ENCODE measurements around the gene BRWD1. TPM values are rescaled to one million over a fixed set of nuclear protein-coding genes. Genes with fewer than 3 reads are reported as not detected.

The BRWD1 gene
- total RNA-seq, 1 experiment from 2014 or later, result 53.3 TPM

GRCh38 chr21:39221997-39222486, 91.4 kb downstream of the BRWD1 start:
- Mint-ChIP-seq H3K4me3 (no peak overlapping the region), H3K36me3 (peaks cover 44% of the 10 kb centered on the region), H3K27me3 (ENCODE audit: low read depth) (no peaks in the 10 kb centered on the region), H3K4me1 (no peaks in the 10 kb centered on the region), H3K27ac (no peak overlapping the region), H3K9me3 (no peaks in the 10 kb centered on the region)
- DNase-seq (ENCODE audit: low spot score) (no peak), ATAC-seq (no peak)
- ChIA-PET CTCF (no interaction called here), POLR2A (no interaction called here)
- TF ChIP-seq JUN (CRISPR knock-in tag; IDR thresholded peaks at IDR 0.05) (no peak), RORB (CRISPR knock-in tag; IDR thresholded peaks at IDR 0.05) (no peak), JAZF1 (CRISPR knock-in tag; IDR thresholded peaks at IDR 0.05) (no peak), PREB (CRISPR knock-in tag; IDR thresholded peaks at IDR 0.05; ENCODE audit: borderline replicate concordance) (no peak), IRF1 (CRISPR knock-in tag; IDR thresholded peaks at IDR 0.05) (no peak), E2F4 (CRISPR knock-in tag; IDR thresholded peaks at IDR 0.05; ENCODE audit: borderline replicate concordance, low read depth) (no peak), IRF2 (CRISPR knock-in tag; IDR thresholded peaks at IDR 0.05; ENCODE audit: borderline replicate concordance, low read depth) (no peak), HMGXB4 (CRISPR knock-in tag; IDR thresholded peaks at IDR 0.05) (no peak), NR3C1 (CRISPR knock-in tag; conservative IDR thresholded peaks at IDR 0.05; ENCODE audit: low read depth) (no peak), SP1 (CRISPR knock-in tag; conservative IDR thresholded peaks at IDR 0.05) (no peak), GTF2I (CRISPR knock-in tag; conservative IDR thresholded peaks at IDR 0.05) (no peak), TEAD1 (CRISPR knock-in tag; IDR thresholded peaks at IDR 0.05) (no peak), ARID4B (CRISPR knock-in tag; IDR thresholded peaks at IDR 0.05; ENCODE audit: borderline replicate concordance) (no peak), ZNF138 (CRISPR knock-in tag; conservative IDR thresholded peaks at IDR 0.05) (no peak), ZNF425 (CRISPR knock-in tag; conservative IDR thresholded peaks at IDR 0.05) (no peak), PRDM15 (CRISPR knock-in tag; IDR thresholded peaks at IDR 0.05) (no peak), ETV6 (CRISPR knock-in tag; IDR thresholded peaks at IDR 0.05) (no peak)

All from WTC11 (cell line).